GM12891 (cell line): ENCODE results near the gene SDF2.
A peak's percentile ranks its signal among the peaks of the same experiment; 100 is the strongest.

ENCODE experiments used
- PAX5 ChIP-seq: IDR thresholded peaks from 2 replicates; pipeline ENCODE4 v1.6.1; 2011; ENCODE audit warnings: low read length, moderate library complexity, mild to moderate bottlenecking; ENCODE audit not compliant: insufficient read depth, severe bottlenecking
- POLR2A ChIP-seq: IDR thresholded peaks from 2 replicates; pipeline ENCODE4 v1.6.1; 2011; ENCODE audit warnings: low read depth, low read length, control low read depth
- POLR2AphosphoS5 ChIP-seq: IDR thresholded peaks from 2 replicates; pipeline ENCODE4 v1.6.1; 2011; ENCODE audit warnings: low read depth, low read length, control low read depth
- POU2F2 ChIP-seq: IDR thresholded peaks from 2 replicates; pipeline ENCODE4 v1.6.1; 2011; ENCODE audit warnings: low read depth, mild to moderate bottlenecking, control low read depth, low read length, moderate library complexity
- SPI1 ChIP-seq: IDR thresholded peaks from 2 replicates; pipeline ENCODE4 v1.6.1; 2011; ENCODE audit warnings: low read depth, low read length, control low read depth
- TAF1 ChIP-seq: IDR thresholded peaks from 2 replicates; pipeline ENCODE4 v1.6.1; 2011; ENCODE audit warnings: low read depth, low read length, control low read depth

DNA sequence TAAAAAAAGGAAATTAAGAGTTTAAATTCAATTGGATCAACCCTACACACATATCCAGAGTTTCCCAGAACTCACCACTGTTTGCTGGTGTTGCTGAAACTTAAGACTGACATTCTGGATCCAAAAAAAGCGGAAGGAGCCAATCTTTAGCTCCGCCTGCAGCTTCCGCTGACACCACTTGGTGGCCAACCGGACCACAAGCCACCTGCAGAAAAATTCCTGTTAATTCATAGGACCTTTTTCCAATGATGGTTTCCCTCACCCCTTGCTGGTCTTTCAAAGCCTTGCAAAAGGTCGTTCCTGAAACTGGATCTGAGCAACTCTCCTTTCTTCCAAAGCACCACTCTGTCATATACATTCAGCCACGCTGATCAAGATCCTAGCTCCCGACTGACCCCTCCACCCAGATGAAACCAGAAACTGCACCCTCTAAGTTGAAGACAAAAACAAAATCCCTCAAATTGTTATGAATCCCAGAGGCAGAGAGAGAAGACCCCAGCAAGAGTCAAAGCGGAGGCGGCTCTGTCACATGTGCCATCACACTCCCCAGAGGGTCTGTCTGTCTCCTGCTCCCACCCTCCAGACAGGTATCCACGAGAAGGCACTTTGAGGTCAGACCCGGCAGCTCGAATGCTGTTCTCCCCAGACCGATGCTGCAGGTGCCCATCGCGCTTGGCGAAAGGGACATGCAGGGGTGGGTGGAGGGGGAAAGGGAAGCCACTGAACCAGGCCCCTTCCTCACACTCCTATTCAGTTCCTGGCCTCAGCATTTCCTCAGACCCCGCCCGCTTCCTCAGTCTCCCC, 17.5 kb downstream of the SDF2 start:
- TF ChIP-seq POLR2AphosphoS5 (no peak), POLR2A (no peak), TAF1 (no peak), PAX5 (no peak), SPI1 (peak; percentile 79), POU2F2 (no peak)
